Panc1 (cell line): ENCODE measurements around the gene METTL4.
"Not testable (repeated sequence)": the region's sequence is repeated elsewhere in the genome, so short reads cannot be mapped to it uniquely, and the experiment has no call there.

Experiments used
- TF ChIP-seq, protein P1 (sequence below): fragments of 450-650 bp; IDR thresholded peaks from 2 replicates; pipeline ENCODE4 v1.5.1; 2017; ENCODE audit warnings: mild to moderate bottlenecking
- TF ChIP-seq, protein P2 (sequence below), 2 experiments: IDR thresholded peaks; 2 replicates each; pipeline ENCODE4 v1.6.1; 2011 to 2012; ENCODE audit warnings: low read depth in 2 of 2, control low read depth in 1 of 2, low read length in 1 of 2, mild to moderate bottlenecking in 1 of 2, moderate library complexity in 1 of 2; ENCODE audit not compliant: insufficient read depth in 1 of 2

DNA sequence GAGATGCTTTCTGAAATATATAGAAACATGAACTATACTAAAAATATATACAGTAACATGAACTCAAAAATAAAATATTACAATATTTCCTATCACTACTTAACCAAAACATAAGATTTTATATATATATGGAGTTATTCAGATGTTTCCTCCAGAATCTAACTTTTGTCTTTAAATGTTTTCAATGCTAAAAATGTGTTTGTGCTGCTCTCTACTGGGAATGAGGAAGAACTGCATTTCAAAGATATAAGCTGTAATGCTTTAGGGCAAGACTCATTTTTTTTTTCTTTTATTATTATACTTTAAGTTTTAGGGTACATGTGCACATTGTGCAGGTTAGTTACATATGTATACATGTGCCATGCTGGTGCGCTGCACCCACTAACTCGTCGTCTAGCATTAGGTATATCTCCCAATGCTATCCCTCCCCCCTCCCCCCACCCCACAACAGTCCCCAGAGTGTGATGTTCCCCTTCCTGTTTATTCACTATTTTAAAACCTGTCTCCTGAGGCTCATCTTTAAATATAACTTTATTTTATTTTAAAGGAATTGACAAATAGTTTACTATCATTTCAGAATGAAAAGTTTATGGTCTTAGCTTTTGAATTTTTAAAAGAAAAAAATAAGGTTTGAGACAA lies 29.3 kb downstream of the METTL4 start:
- TF ChIP-seq, protein P1, sequence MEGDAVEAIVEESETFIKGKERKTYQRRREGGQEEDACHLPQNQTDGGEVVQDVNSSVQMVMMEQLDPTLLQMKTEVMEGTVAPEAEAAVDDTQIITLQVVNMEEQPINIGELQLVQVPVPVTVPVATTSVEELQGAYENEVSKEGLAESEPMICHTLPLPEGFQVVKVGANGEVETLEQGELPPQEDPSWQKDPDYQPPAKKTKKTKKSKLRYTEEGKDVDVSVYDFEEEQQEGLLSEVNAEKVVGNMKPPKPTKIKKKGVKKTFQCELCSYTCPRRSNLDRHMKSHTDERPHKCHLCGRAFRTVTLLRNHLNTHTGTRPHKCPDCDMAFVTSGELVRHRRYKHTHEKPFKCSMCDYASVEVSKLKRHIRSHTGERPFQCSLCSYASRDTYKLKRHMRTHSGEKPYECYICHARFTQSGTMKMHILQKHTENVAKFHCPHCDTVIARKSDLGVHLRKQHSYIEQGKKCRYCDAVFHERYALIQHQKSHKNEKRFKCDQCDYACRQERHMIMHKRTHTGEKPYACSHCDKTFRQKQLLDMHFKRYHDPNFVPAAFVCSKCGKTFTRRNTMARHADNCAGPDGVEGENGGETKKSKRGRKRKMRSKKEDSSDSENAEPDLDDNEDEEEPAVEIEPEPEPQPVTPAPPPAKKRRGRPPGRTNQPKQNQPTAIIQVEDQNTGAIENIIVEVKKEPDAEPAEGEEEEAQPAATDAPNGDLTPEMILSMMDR = peak; percentile 62
- TF ChIP-seq, protein P2, sequence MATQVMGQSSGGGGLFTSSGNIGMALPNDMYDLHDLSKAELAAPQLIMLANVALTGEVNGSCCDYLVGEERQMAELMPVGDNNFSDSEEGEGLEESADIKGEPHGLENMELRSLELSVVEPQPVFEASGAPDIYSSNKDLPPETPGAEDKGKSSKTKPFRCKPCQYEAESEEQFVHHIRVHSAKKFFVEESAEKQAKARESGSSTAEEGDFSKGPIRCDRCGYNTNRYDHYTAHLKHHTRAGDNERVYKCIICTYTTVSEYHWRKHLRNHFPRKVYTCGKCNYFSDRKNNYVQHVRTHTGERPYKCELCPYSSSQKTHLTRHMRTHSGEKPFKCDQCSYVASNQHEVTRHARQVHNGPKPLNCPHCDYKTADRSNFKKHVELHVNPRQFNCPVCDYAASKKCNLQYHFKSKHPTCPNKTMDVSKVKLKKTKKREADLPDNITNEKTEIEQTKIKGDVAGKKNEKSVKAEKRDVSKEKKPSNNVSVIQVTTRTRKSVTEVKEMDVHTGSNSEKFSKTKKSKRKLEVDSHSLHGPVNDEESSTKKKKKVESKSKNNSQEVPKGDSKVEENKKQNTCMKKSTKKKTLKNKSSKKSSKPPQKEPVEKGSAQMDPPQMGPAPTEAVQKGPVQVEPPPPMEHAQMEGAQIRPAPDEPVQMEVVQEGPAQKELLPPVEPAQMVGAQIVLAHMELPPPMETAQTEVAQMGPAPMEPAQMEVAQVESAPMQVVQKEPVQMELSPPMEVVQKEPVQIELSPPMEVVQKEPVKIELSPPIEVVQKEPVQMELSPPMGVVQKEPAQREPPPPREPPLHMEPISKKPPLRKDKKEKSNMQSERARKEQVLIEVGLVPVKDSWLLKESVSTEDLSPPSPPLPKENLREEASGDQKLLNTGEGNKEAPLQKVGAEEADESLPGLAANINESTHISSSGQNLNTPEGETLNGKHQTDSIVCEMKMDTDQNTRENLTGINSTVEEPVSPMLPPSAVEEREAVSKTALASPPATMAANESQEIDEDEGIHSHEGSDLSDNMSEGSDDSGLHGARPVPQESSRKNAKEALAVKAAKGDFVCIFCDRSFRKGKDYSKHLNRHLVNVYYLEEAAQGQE (IDR thresholded peaks at IDR 0.05; ENCODE audit: insufficient read depth in 1 of 2, low read depth in 2 of 2, low read length in 1 of 2) = not testable (repeated sequence)
